DND-41 (cell line): ENCODE results near the gene TRIM44.

Experiments used
- ATAC-seq: fragments of 200-7000 bp; cut with Tn5 transposase; 3 replicates; pipeline ENCODE4 v1.9.1; 2021; ENCODE audit warnings: low read depth; ENCODE audit not compliant: insufficient read depth
- DNase-seq: peaks from one replicate; pipeline ENCODE4 v3.0.0-alpha.2; 2020
- H2AFZ ChIP-seq: 2 replicates; pipeline ENCODE4 v1.6.0; 2012; ENCODE audit warnings: low read depth, low read length
- H3K27ac ChIP-seq: 2 replicates; pipeline ENCODE4 v1.5.1; 2012; ENCODE audit warnings: low read length, inconsistent platforms
- H3K27me3 ChIP-seq: fragments of 200-600 bp; sonication (generic); 2 replicates; pipeline ENCODE4 v1.6.0; 2012; ENCODE audit warnings: low read length, mild to moderate bottlenecking, inconsistent platforms; ENCODE audit not compliant: insufficient read depth, poor library complexity
- H3K36me3 ChIP-seq: 2 replicates; pipeline ENCODE4 v1.5.1; 2012; ENCODE audit warnings: low read length, inconsistent platforms; ENCODE audit not compliant: insufficient read depth
- H3K4me1 ChIP-seq: 2 replicates; pipeline ENCODE4 v1.5.1; 2012; ENCODE audit warnings: mild to moderate bottlenecking, low read length; ENCODE audit not compliant: insufficient read depth
- H3K4me2 ChIP-seq: 2 replicates; pipeline ENCODE4 v1.6.0; 2012; ENCODE audit warnings: mild to moderate bottlenecking, moderate library complexity, low read length, inconsistent platforms; ENCODE audit not compliant: insufficient read depth
- H3K4me3 ChIP-seq, 2 experiments: fragments of 200-600 bp in 1 of 2; shearing (Covaris generic) in 1 of 2; 2 replicates each; pipeline ENCODE4 v1.5.1; 2012 to 2016; ENCODE audit warnings: inconsistent platforms in 2 of 2, low read length in 2 of 2, mild to moderate bottlenecking in 2 of 2, low read depth in 1 of 2, moderate library complexity in 1 of 2
- H3K79me2 ChIP-seq: 2 replicates; pipeline ENCODE4 v1.6.0; 2012; ENCODE audit warnings: low read length, inconsistent platforms; ENCODE audit not compliant: insufficient read depth
- H3K9ac ChIP-seq: 2 replicates; pipeline ENCODE4 v1.6.0; 2012; ENCODE audit warnings: low read depth, mild to moderate bottlenecking, inconsistent platforms, low read length, moderate library complexity
- H3K9me3 ChIP-seq: 2 replicates; pipeline ENCODE4 v1.5.1; 2012; ENCODE audit warnings: low read length, moderate library complexity, mild to moderate bottlenecking, inconsistent platforms; ENCODE audit not compliant: insufficient read depth, severe bottlenecking
- H4K20me1 ChIP-seq: 2 replicates; pipeline ENCODE4 v1.6.0; 2012; ENCODE audit warnings: low read length; ENCODE audit not compliant: insufficient read depth
- EZH2 ChIP-seq: IDR thresholded peaks from 3 replicates; pipeline ENCODE4 v1.6.1; 2012; ENCODE audit warnings: borderline replicate concordance, low read depth, mild to moderate bottlenecking, moderate library complexity, low read length, inconsistent platforms; ENCODE audit not compliant: severe bottlenecking
- TF ChIP-seq, protein P1 (sequence below): IDR thresholded peaks from 2 replicates; pipeline ENCODE4 v1.5.1; 2012; ENCODE audit warnings: borderline replicate concordance, low read length, moderate library complexity, mild to moderate bottlenecking; ENCODE audit not compliant: poor library complexity, severe bottlenecking; ENCODE audit errors: extremely low read depth

TRIM44 gene

DNA sequence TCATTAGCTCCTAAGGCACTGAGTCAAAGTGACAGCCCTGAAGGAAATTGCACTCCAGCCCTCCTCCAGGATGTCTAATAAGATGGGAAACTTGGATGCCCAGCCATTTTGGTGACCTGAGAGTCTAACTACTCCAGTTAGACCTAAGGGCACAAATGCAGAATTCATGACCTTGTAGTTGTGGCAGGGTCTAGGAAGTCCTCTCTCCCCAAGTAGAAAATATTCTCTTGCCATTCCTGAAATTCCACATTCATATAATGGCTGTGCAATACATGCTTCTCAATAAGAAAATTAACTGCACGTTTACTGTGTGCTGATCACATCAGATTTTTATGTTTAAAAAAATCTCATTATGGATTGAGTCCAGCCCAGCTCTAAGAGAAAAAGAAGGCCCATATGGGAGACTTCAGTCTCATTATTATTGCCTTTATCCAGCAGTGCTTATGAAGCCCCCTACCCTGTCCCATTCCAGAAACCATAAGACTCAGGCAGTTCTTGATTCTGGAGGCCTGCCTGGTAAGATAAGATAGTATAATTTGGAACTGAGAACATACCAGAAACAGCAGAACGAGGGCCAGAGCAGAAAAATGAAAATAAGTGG lies 147.6 kb downstream of the TRIM44 start:
- Histone ChIP-seq H3K9me3 (no peaks in the 10 kb centered on the region), H3K4me2 (no peak overlapping the region), H3K36me3 (no peaks in the 10 kb centered on the region), H3K27ac (no peak overlapping the region), H3K27me3 (no peaks in the 10 kb centered on the region), H3K9ac (no peak overlapping the region), H4K20me1 (no peaks in the 10 kb centered on the region), H2AFZ (no peak overlapping the region), H3K4me1 (no peaks in the 10 kb centered on the region), H3K79me2 (no peaks in the 10 kb centered on the region), H3K4me3 (no peak overlapping the region)
- no peak for ATAC-seq
- DNase-seq = no peak
- TF ChIP-seq EZH2 = no peak
- TF ChIP-seq, protein P1, sequence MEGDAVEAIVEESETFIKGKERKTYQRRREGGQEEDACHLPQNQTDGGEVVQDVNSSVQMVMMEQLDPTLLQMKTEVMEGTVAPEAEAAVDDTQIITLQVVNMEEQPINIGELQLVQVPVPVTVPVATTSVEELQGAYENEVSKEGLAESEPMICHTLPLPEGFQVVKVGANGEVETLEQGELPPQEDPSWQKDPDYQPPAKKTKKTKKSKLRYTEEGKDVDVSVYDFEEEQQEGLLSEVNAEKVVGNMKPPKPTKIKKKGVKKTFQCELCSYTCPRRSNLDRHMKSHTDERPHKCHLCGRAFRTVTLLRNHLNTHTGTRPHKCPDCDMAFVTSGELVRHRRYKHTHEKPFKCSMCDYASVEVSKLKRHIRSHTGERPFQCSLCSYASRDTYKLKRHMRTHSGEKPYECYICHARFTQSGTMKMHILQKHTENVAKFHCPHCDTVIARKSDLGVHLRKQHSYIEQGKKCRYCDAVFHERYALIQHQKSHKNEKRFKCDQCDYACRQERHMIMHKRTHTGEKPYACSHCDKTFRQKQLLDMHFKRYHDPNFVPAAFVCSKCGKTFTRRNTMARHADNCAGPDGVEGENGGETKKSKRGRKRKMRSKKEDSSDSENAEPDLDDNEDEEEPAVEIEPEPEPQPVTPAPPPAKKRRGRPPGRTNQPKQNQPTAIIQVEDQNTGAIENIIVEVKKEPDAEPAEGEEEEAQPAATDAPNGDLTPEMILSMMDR = no peak

DNA sequence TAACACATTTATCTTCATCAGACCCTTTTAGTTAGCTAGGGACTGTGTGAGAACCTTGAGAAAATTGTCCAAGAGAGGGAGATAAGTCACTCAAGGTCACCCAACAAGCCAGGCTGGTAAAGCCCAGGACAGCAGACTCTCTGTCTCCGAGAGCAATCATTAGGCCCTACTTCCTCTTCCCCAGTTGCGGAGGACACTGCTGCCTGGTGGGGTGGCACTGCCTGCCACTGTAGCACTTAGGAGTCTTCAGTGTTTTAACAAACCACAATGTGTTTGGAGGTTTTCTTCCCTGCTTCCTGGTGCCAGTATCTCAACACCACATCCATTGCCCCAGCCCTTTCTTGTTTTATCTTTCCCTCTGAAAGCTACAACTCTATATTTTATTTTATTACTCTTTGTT lies 149.2 kb downstream of the TRIM44 start:
- no peaks in the 10 kb centered on the region for H3K4me1 ChIP-seq
- 0 out of 3 replicates have a peak, but pooled peaks have one; percentile 35 for ATAC-seq
- H3K27me3 ChIP-seq = no peaks in the 10 kb centered on the region
- H3K36me3 ChIP-seq = no peaks in the 10 kb centered on the region
- no peak overlapping the region for H3K4me3 ChIP-seq
- peak; percentile 5 for DNase-seq
- no peak overlapping the region for H3K4me2 ChIP-seq
- H2AFZ ChIP-seq = no peak overlapping the region
- TF ChIP-seq EZH2 = no peak
- TF ChIP-seq, protein P1 = no peak
- H3K79me2 ChIP-seq = no peaks in the 10 kb centered on the region
- H3K9ac ChIP-seq = no peak overlapping the region
- H3K9me3 ChIP-seq = no peaks in the 10 kb centered on the region
- no peak overlapping the region for H3K27ac ChIP-seq
- no peaks in the 10 kb centered on the region for H4K20me1 ChIP-seq

DNA sequence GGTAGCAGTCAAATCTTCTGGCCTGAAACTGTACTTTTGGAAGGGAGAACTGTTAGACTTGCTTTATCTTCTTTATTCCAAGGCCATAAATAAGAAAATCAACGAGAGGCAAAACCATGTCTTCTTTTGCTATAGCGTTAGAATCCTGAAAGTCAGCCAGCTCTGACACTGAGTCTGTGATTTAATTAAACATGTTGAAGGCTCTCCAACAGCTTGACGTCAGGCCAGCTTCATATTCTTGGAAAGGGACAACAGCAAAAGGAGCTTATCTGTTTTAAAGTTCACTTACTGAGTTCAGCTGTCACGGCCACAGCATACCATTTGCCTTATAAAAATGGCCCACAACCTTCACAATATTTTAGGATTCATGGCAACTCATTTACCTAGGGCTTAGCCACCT lies 150.3 kb downstream of the TRIM44 start:
- Histone ChIP-seq H3K4me3 (no peak overlapping the region), H3K4me2 (no peak overlapping the region), H3K79me2 (no peaks in the 10 kb centered on the region), H3K9me3 (no peaks in the 10 kb centered on the region), H3K36me3 (no peaks in the 10 kb centered on the region), H3K27ac (no peak overlapping the region), H2AFZ (no peak overlapping the region), H3K27me3 (no peaks in the 10 kb centered on the region), H4K20me1 (no peaks in the 10 kb centered on the region), H3K9ac (no peak overlapping the region), H3K4me1 (no peaks in the 10 kb centered on the region)
- ATAC-seq (no peak), DNase-seq (no peak)
- TF ChIP-seq, protein P1 = no peak
- no peak for TF ChIP-seq EZH2
